BE2C (cell line): ENCODE measurements around the gene MCCC2.

ENCODE experiments used
- DNase-seq: peaks from one replicate; pipeline ENCODE4 v3.0.0-alpha.2; 2020
- H3K27me3 ChIP-seq: fragments of 250-450 bp; sonication (Bioruptor Pico); 2 replicates; pipeline ENCODE4 v1.5.1; 2020; ENCODE audit warnings: mild to moderate bottlenecking
- H3K36me3 ChIP-seq: fragments of 250-450 bp; sonication (Bioruptor Pico); 2 replicates; pipeline ENCODE4 v1.5.1; 2020; ENCODE audit warnings: mild to moderate bottlenecking
- H3K4me1 ChIP-seq: fragments of 250-450 bp; sonication (Bioruptor Pico); 2 replicates; pipeline ENCODE4 v1.5.1; 2020
- H3K4me3 ChIP-seq: 2 replicates; pipeline ENCODE4 v1.5.1; 2011; ENCODE audit warnings: low read depth, low read length
- H3K9me3 ChIP-seq: fragments of 250-450 bp; sonication (Bioruptor Pico); 2 replicates; pipeline ENCODE4 v1.5.1; 2020
- CTCF ChIP-seq: IDR thresholded peaks from 2 replicates; pipeline ENCODE4 v1.5.1; 2012; ENCODE audit warnings: mild to moderate bottlenecking, low read depth, low read length

Gene MCCC2

GRCh38 chr5:71695071-71695470 is 107.9 kb downstream of the MCCC2 start:
- TF ChIP-seq CTCF, result no peak
- no peaks in the 10 kb centered on the region for H3K27me3 ChIP-seq
- DNase-seq, result no peak
- no peak overlapping the region for H3K4me3 ChIP-seq
- H3K36me3 ChIP-seq, result no peaks in the 10 kb centered on the region
- no peaks in the 10 kb centered on the region for H3K4me1 ChIP-seq
- no peaks in the 10 kb centered on the region for H3K9me3 ChIP-seq

GRCh38 chr5:71695595-71695994 is 108.5 kb downstream of the MCCC2 start:
- H3K9me3 ChIP-seq, result no peaks in the 10 kb centered on the region
- no peaks in the 10 kb centered on the region for H3K4me1 ChIP-seq
- no peak for TF ChIP-seq CTCF
- DNase-seq, result no peak
- no peaks in the 10 kb centered on the region for H3K36me3 ChIP-seq
- no peak overlapping the region for H3K4me3 ChIP-seq
- H3K27me3 ChIP-seq, result no peaks in the 10 kb centered on the region

- no peak; the same call in 1 of the 2 replicates for TF ChIP-seq CTCF
- Histone ChIP-seq H3K4me1 (no peaks in the 10 kb centered on the region), H3K27me3 (no peaks in the 10 kb centered on the region), H3K9me3 (no peaks in the 10 kb centered on the region), H3K4me3 (no peak overlapping the region), H3K36me3 (no peaks in the 10 kb centered on the region)
- no peak for DNase-seq
Measured at GRCh38 chr5:71697967-71698366, 110.8 kb downstream of the MCCC2 start.

- H3K4me1 ChIP-seq, result peaks cover 1% of the 10 kb centered on the region; the same call in 1 of the 2 replicates
- DNase-seq, result no peak
- H3K4me3 ChIP-seq, result no peak overlapping the region
- no peaks in the 10 kb centered on the region for H3K9me3 ChIP-seq
- TF ChIP-seq CTCF, result no peak
- H3K27me3 ChIP-seq, result no peaks in the 10 kb centered on the region
- no peaks in the 10 kb centered on the region for H3K36me3 ChIP-seq
Measured at GRCh38 chr5:71699233-71699632, 112.1 kb downstream of the MCCC2 start.

GRCh38 chr5:71699751-71700150 is 112.6 kb downstream of the MCCC2 start:
- DNase-seq, result no peak
- TF ChIP-seq CTCF, result no peak
- no peaks in the 10 kb centered on the region for H3K9me3 ChIP-seq

GRCh38 chr5:71700803-71701202 is 113.7 kb downstream of the MCCC2 start:
- TF ChIP-seq CTCF, result no peak
- no peak overlapping the region for H3K4me3 ChIP-seq
- H3K9me3 ChIP-seq, result no peaks in the 10 kb centered on the region
- no peak for DNase-seq
- H3K4me1 ChIP-seq, result peaks cover 5% of the 10 kb centered on the region; the same call in 1 of the 2 replicates
- no peaks in the 10 kb centered on the region for H3K36me3 ChIP-seq
- no peaks in the 10 kb centered on the region for H3K27me3 ChIP-seq

More at GRCh38 chr5:71699751-71700150, 112.6 kb downstream of the MCCC2 start:
- Histone ChIP-seq H3K27me3 (no peaks in the 10 kb centered on the region), H3K4me3 (no peak overlapping the region), H3K4me1 (peaks cover 5% of the 10 kb centered on the region; the same call in 1 of the 2 replicates), H3K36me3 (no peaks in the 10 kb centered on the region)
